ENCODE data around the gene GOLGA6L26. TPM values are rescaled to one million over a fixed set of nuclear protein-coding genes. Genes with fewer than 3 reads are reported as not detected.
"Not testable (repeated sequence)": the region's sequence is repeated elsewhere in the genome, so short reads cannot be mapped to it uniquely, and the experiment has no call there.

GOLGA6L26 gene
- total RNA-seq, 1 donor from 2014 or later: not detected

GRCh38 chr15:23372284-23372683, 38.3 kb upstream of the GOLGA6L26 start:
- H3K27me3 ChIP-seq (ENCODE audit: insufficient read depth, low read length): no peaks in the 10 kb centered on the region
- no peak overlapping the region for H3K4me2 ChIP-seq (ENCODE audit: low read length)
- Mint-ChIP-seq H3K27me3 (ENCODE audit: low read depth, unreplicated experiment) (no peaks in the 10 kb centered on the region), H3K9me3 (ENCODE audit: unreplicated experiment) (no peaks in the 10 kb centered on the region), H3K4me1 (ENCODE audit: low read depth, unreplicated experiment) (no peaks in the 10 kb centered on the region), H3K27ac (ENCODE audit: unreplicated experiment) (no peak overlapping the region), H3K4me3 (ENCODE audit: unreplicated experiment) (no peak overlapping the region), H3K36me3 (ENCODE audit: low read depth, unreplicated experiment) (no peaks in the 10 kb centered on the region)
- DNase-seq (ENCODE audit: low read depth) (no peak), FAIRE-seq (no peak)
- H3K27ac ChIP-seq (ENCODE audit: low read depth, low read length): no peak overlapping the region
- no peaks in the 10 kb centered on the region for H3K36me3 ChIP-seq (ENCODE audit: insufficient read depth, low read length)
- no peaks in the 10 kb centered on the region for H4K20me1 ChIP-seq (ENCODE audit: insufficient read depth, low read length)
- no peaks in the 10 kb centered on the region for H3K79me2 ChIP-seq (ENCODE audit: insufficient read depth, low read length)
- TF ChIP-seq CTCF (IDR thresholded peaks at IDR 0.05; ENCODE audit: insufficient read depth, low read depth, low read length): no peak
- no peak for TF ChIP-seq EZH2 (IDR thresholded peaks at IDR 0.05; ENCODE audit: insufficient read depth, low read length)
- no peak overlapping the region for H3K4me3 ChIP-seq (ENCODE audit: insufficient read depth, low read depth, low read length)
- H2AFZ ChIP-seq (ENCODE audit: low read depth, low read length): no peak overlapping the region
- H3K4me1 ChIP-seq (ENCODE audit: insufficient read depth, low read length): no peaks in the 10 kb centered on the region
- no peaks in the 10 kb centered on the region for H3K9me3 ChIP-seq (ENCODE audit: insufficient read depth, low read depth, low read length)
- H3K9ac ChIP-seq (ENCODE audit: low read length): no peak overlapping the region

- not testable (repeated sequence) for H3K4me2 ChIP-seq (ENCODE audit: low read length); H3K4me3 Mint-ChIP-seq (ENCODE audit: unreplicated experiment); H3K27me3 ChIP-seq (ENCODE audit: insufficient read depth, low read length); FAIRE-seq; H3K4me1 ChIP-seq (ENCODE audit: insufficient read depth, low read length); H3K9me3 ChIP-seq (ENCODE audit: insufficient read depth, low read depth, low read length); H3K4me3 ChIP-seq (ENCODE audit: insufficient read depth, low read depth, low read length); H3K27me3 Mint-ChIP-seq (ENCODE audit: low read depth, unreplicated experiment); H3K27ac Mint-ChIP-seq (ENCODE audit: unreplicated experiment); H3K9me3 Mint-ChIP-seq (ENCODE audit: unreplicated experiment); H4K20me1 ChIP-seq (ENCODE audit: insufficient read depth, low read length); H3K27ac ChIP-seq (ENCODE audit: low read depth, low read length); H3K4me1 Mint-ChIP-seq (ENCODE audit: low read depth, unreplicated experiment); H3K9ac ChIP-seq (ENCODE audit: low read length); DNase-seq (ENCODE audit: low read depth); H2AFZ ChIP-seq (ENCODE audit: low read depth, low read length); H3K36me3 Mint-ChIP-seq (ENCODE audit: low read depth, unreplicated experiment); H3K79me2 ChIP-seq (ENCODE audit: insufficient read depth, low read length); H3K36me3 ChIP-seq (ENCODE audit: insufficient read depth, low read length)
These were observed 37.9 kb upstream of the GOLGA6L26 start for GRCh38 chr15:23371868-23372267.

- not testable (repeated sequence) for FAIRE-seq; H3K4me1 ChIP-seq (ENCODE audit: insufficient read depth, low read length)
These were observed 37.1 kb upstream of the GOLGA6L26 start for GRCh38 chr15:23371134-23371533.

GRCh38 chr15:23370578-23370977, 36.6 kb upstream of the GOLGA6L26 start:
- H3K36me3 Mint-ChIP-seq (ENCODE audit: low read depth, unreplicated experiment): no peaks in the 10 kb centered on the region
- TF ChIP-seq CTCF (IDR thresholded peaks at IDR 0.05; ENCODE audit: insufficient read depth, low read depth, low read length) (no peak), EZH2 (IDR thresholded peaks at IDR 0.05; ENCODE audit: insufficient read depth, low read length) (no peak)

More at GRCh38 chr15:23371134-23371533, 37.1 kb upstream of the GOLGA6L26 start:
- H3K4me3 Mint-ChIP-seq (ENCODE audit: unreplicated experiment); H3K9me3 ChIP-seq (ENCODE audit: insufficient read depth, low read depth, low read length); DNase-seq (ENCODE audit: low read depth); H3K9ac ChIP-seq (ENCODE audit: low read length); H3K4me3 ChIP-seq (ENCODE audit: insufficient read depth, low read depth, low read length); H3K79me2 ChIP-seq (ENCODE audit: insufficient read depth, low read length); H3K27me3 Mint-ChIP-seq (ENCODE audit: low read depth, unreplicated experiment); H3K36me3 ChIP-seq (ENCODE audit: insufficient read depth, low read length); H4K20me1 ChIP-seq (ENCODE audit: insufficient read depth, low read length); H3K27ac ChIP-seq (ENCODE audit: low read depth, low read length); H3K27me3 ChIP-seq (ENCODE audit: insufficient read depth, low read length); H3K9me3 Mint-ChIP-seq (ENCODE audit: unreplicated experiment); H3K4me2 ChIP-seq (ENCODE audit: low read length); H3K4me1 Mint-ChIP-seq (ENCODE audit: low read depth, unreplicated experiment); H3K36me3 Mint-ChIP-seq (ENCODE audit: low read depth, unreplicated experiment); H3K27ac Mint-ChIP-seq (ENCODE audit: unreplicated experiment); H2AFZ ChIP-seq (ENCODE audit: low read depth, low read length): not testable (repeated sequence)

GRCh38 chr15:23364261-23364660, 30.3 kb upstream of the GOLGA6L26 start:
- H3K27ac ChIP-seq (ENCODE audit: low read depth, low read length); FAIRE-seq; H3K27me3 ChIP-seq (ENCODE audit: insufficient read depth, low read length); H3K36me3 Mint-ChIP-seq (ENCODE audit: low read depth, unreplicated experiment); H3K79me2 ChIP-seq (ENCODE audit: insufficient read depth, low read length); H3K36me3 ChIP-seq (ENCODE audit: insufficient read depth, low read length); H3K4me2 ChIP-seq (ENCODE audit: low read length); H3K9me3 Mint-ChIP-seq (ENCODE audit: unreplicated experiment); H3K4me1 Mint-ChIP-seq (ENCODE audit: low read depth, unreplicated experiment); H3K9ac ChIP-seq (ENCODE audit: low read length); H3K4me3 Mint-ChIP-seq (ENCODE audit: unreplicated experiment); H4K20me1 ChIP-seq (ENCODE audit: insufficient read depth, low read length); DNase-seq (ENCODE audit: low read depth); H3K27ac Mint-ChIP-seq (ENCODE audit: unreplicated experiment); H2AFZ ChIP-seq (ENCODE audit: low read depth, low read length); H3K9me3 ChIP-seq (ENCODE audit: insufficient read depth, low read depth, low read length); H3K4me3 ChIP-seq (ENCODE audit: insufficient read depth, low read depth, low read length); H3K4me1 ChIP-seq (ENCODE audit: insufficient read depth, low read length); H3K27me3 Mint-ChIP-seq (ENCODE audit: low read depth, unreplicated experiment): not testable (repeated sequence)

More at GRCh38 chr15:23370578-23370977, 36.6 kb upstream of the GOLGA6L26 start:
- no peak overlapping the region for H3K9ac ChIP-seq (ENCODE audit: low read length)
- H3K27ac ChIP-seq (ENCODE audit: low read depth, low read length): no peak overlapping the region
- no peaks in the 10 kb centered on the region for H3K9me3 Mint-ChIP-seq (ENCODE audit: unreplicated experiment)
- FAIRE-seq (no peak), DNase-seq (ENCODE audit: low read depth) (no peak)
- H2AFZ ChIP-seq (ENCODE audit: low read depth, low read length): no peak overlapping the region
- H3K4me1 Mint-ChIP-seq (ENCODE audit: low read depth, unreplicated experiment): no peaks in the 10 kb centered on the region
- no peak overlapping the region for H3K4me2 ChIP-seq (ENCODE audit: low read length)
- no peak overlapping the region for H3K27ac Mint-ChIP-seq (ENCODE audit: unreplicated experiment)
- no peaks in the 10 kb centered on the region for H3K27me3 ChIP-seq (ENCODE audit: insufficient read depth, low read length)
- no peaks in the 10 kb centered on the region for H4K20me1 ChIP-seq (ENCODE audit: insufficient read depth, low read length)
- no peaks in the 10 kb centered on the region for H3K27me3 Mint-ChIP-seq (ENCODE audit: low read depth, unreplicated experiment)
- no peaks in the 10 kb centered on the region for H3K79me2 ChIP-seq (ENCODE audit: insufficient read depth, low read length)
- no peaks in the 10 kb centered on the region for H3K9me3 ChIP-seq (ENCODE audit: insufficient read depth, low read depth, low read length)
- no peak overlapping the region for H3K4me3 ChIP-seq (ENCODE audit: insufficient read depth, low read depth, low read length)
- no peaks in the 10 kb centered on the region for H3K36me3 ChIP-seq (ENCODE audit: insufficient read depth, low read length)
- H3K4me1 ChIP-seq (ENCODE audit: insufficient read depth, low read length): no peaks in the 10 kb centered on the region
- no peak overlapping the region for H3K4me3 Mint-ChIP-seq (ENCODE audit: unreplicated experiment)
